Measurements from ENCODE around the gene HIF1A. TPM values are rescaled to one million over a fixed set of nuclear protein-coding genes. Genes with fewer than 3 reads are reported as not detected.
"Not testable (repeated sequence)": the region's sequence is repeated elsewhere in the genome, so short reads cannot be mapped to it uniquely, and the experiment has no call there.

HIF1A gene
- polyA plus RNA-seq, 3 donors: 162 to 190 (median 169) TPM

DNA sequence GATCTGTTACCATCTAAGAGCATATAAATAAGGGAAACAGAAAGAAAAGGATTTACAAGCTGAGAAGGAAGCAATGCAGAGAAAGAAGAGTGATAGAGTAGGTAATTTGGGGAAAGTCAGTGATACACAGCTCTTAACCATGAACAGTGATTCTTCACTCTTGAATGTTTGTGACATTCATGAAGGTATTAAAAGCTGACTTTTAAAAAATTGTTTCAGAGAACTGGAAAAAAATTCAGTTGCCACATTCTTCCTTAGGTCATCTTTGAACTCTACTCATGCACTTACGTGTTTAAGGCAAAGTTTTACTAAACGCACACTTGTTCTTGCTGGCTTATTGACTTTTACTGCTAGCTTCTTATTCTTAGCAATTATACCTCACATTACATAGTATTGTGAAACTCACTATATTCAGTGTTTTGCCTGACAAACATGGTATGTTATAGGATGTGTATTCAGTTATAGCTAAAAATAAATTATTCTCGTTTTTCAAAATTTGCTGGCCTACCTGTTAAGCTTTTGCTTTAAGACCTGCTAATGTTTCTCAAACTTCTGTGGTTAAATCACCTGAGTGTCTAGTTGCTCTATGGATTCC lies 10.9 kb downstream of the HIF1A start:
- DNase-seq (ENCODE audit: low read depth in 3 of 3, low spot score in 2 of 3): no peak

DNA sequence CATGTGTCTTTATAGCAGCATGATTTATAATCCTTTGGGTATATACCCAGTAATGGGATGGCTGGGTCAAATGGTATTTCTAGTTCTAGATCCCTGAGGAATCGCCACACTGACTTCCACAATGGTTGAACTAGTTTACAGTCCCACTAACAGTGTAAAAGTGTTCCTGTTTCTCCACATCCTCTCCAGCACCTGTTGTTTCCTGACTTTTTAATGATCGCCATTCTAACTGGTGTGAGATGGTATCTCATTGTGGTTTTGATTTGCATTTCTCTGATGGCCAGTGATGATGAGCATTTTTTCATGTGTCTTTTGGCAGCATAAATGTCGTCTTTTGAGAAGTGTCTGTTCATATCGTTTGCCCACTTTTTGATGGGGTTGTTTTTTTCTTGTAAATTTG lies 12.5 kb downstream of the HIF1A start:
- not testable (repeated sequence) for DNase-seq (ENCODE audit: low read depth in 3 of 3, low spot score in 2 of 3)

DNA sequence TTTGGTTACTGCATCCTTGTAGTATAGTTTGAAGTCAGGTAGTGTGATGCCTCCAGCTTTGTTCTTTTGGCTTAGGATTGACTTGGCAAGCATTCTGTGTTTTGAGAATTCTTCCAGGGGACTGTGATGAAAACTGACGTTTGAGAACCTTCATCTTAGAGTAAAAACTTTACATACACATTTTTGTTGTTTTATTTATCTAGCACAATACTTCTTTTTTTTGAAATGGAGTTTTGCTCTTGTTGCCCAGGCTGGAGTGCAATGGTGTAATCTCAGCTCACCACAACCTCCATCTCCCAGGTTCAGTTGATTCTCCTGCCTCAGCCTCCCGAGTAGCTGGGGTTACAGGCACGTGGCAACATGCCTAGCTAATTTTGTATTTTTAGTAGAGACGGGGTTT lies 13.4 kb downstream of the HIF1A start:
- DNase-seq (ENCODE audit: low read depth in 3 of 3, low spot score in 2 of 3): not testable (repeated sequence)

DNA sequence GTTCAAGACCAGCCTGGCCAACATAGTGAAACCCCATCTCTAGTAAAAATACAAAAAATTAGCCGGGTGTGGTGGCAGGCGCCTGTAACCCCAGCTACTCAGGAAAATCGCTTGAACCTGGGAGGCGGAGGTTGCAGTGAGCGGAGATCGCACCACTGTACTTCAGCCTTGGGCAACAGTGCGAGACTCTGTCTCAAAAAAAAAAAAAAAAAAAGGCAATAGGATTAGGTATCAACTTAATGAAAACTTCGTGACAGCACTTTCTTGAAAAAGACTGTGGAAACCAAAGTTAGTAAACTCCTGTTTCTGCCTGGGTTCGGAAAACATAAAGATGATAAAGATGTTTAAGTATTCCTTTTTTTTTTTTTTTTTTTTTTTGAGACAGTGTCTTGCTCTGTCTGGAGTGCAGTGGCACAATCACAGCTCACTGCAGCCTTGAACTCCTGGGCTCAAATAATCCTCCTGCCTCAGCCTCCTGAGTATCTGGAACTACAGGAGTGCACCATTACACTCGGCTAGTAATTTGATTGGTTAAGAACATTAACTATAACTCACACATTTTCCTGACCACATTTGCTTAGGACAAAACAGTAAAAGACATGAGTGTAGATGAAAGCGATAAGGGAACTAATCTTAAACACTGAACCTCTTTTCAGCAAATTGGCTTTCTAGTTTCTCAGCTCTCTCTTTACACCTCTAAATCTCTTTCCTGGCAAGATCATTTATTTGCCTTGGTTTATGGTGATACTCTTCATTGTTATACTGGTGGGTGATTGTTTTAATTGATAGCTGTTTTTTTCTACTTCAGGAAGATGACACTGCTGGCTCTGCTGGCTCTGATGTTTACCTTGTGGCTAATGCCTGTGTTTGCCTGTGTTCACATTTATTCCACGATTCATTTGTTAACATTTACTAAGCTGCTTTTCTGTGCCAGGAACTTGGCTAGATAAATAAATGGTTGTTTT lies 15.8 kb downstream of the HIF1A start:
- DNase-seq (ENCODE audit: low read depth in 3 of 3, low spot score in 2 of 3): no peak

DNA sequence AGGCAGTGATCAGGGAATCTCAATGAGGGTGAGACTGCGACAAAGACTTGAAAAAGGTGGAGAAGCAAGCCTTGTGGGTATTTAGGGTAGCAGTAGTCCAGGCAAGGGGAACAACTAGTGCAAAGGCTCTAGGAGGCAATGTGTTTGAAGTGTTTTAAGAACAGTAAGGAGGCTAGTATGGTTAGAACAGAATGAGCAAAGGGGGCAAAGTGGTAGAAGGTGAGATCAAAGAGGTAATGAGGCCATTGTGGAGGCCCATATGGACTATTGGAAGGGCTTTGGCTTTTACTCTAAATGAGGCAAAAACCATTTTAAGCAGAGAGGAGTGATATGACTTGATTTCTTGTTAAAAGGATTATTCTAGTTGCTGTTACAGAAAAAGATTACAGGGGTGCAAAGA lies 16.8 kb downstream of the HIF1A start:
- DNase-seq (ENCODE audit: low read depth in 3 of 3, low spot score in 2 of 3): no peak

DNA sequence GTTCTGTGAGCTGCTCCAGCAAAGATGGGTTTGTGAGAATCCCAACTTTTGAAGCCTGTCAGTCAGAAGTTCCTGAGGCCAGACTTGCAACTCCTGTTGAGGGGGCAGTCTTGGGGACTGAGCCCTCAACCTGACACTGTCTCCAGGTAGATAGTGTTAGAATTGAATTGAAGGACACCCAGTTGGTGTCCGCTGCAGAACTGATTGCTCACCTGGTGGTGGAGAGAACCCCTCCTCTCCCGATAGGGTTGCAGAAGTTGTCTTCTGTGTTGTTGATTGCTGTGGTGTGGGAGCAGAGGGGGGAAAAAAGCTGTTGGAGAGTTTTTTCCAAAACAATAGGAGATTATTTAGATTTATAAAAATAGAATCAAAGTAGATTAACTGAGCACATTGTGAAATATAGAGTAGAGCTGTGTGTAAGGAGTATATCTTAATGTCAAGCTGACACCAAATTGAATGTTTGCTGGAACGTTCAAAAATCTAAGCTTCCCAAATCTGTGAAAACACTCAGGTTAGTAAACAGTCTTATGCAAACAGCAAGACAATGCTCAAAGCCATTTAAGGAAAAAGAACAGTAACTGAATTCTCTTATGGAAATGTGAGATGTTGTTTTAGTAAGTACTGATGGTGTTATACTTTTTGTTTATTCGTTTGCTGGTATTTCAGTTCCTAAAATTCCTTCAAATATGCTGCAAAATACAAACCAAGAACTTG lies 18.6 kb downstream of the HIF1A start:
- no peak for DNase-seq (ENCODE audit: low read depth in 3 of 3, low spot score in 2 of 3)

DNA sequence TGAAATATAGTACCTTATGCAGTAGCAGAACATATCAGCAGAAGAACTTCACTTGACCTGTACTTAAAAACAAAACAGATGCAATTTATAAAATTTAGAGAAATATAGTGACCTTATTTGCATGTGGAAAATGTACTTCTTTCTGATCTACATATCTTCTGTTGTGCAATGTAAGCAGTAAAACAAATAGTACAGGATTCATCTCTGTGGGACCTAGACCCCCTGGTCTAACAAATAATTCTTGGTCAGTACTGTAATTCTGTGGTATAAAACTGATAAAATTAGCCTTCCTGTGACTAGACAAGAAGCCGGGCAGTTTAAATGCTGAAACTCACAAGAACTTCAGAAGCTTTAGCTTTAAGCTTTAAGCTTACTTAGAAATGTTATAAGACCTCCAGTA lies 21.6 kb downstream of the HIF1A start:
- no peak for DNase-seq (ENCODE audit: low read depth in 3 of 3, low spot score in 2 of 3)

DNA sequence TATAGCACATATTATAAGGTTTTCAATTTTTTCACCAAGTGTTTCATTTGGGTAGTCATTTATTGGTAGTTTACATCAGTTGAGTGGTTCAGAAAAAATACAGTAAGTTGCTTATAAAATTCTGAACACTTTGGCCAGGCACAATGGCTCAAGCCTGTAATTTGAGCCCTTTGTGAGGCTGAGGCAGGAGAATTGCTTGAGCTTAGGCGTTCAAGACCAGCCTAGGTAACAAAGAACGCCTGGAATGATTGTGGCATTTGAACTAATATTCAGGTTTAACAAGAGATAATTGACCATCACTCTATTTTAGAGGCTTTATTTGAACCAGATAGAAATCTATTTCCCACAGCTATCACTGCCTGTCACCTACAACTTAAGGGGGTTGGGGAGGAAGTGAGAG lies 22.7 kb downstream of the HIF1A start:
- DNase-seq (ENCODE audit: low read depth in 3 of 3, low spot score in 2 of 3): no peak

DNA sequence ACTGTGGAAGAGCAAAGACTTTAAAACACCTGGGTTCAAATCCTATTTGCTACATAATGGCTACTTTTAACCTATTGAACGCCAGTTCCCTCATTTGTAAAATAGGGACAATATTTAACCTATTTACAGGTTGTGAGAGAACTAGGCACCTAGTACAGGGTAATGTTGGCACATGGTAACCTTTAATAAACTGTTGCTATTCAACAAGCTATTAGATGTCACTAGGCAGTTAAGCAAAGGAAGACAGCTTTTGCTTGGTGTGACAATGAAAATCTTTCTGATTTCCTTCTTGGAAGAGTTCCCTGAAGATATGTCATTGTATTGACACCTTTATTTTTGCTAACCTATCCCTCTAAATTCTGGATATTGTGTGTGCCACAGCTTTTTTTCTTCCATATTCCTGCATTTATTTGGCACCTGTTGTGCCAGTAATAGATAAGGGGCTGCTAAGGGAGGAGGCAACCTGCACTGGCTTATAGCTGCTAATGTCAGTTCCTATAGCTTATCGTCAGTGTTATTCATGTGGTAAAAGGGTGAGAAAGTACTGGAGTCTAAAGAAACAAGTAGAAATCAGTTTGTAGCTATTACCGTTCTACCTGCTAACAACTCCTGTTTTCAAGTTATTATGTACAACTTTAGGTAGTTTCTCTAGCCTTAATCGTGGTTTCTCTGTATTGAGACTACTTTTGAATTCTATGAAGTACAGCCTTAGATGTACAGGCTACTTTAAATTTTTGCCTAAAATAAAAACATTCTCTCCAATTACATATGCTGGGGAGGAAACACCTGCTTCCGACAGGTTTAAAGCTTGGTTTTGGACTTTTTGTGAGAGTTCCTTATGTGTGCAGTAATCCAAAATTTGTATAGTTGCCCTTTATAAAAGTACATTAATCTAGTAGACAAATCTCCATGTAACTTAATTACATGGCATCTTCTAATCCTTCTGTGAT lies 24.3 kb downstream of the HIF1A start:
- DNase-seq (ENCODE audit: low read depth in 3 of 3, low spot score in 2 of 3): no peak

DNA sequence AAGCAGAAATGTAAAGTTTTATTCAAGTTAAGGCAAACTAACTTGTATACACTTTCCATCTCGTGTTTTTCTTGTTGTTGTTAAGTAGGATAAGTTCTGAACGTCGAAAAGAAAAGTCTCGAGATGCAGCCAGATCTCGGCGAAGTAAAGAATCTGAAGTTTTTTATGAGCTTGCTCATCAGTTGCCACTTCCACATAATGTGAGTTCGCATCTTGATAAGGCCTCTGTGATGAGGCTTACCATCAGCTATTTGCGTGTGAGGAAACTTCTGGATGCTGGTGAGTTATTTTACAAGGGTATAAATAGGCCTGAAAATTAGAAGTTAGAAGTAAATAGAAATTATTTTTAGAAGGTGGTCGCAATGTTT lies 25.0 kb downstream of the HIF1A start:
- no peak for DNase-seq (ENCODE audit: low read depth in 3 of 3, low spot score in 2 of 3)

DNA sequence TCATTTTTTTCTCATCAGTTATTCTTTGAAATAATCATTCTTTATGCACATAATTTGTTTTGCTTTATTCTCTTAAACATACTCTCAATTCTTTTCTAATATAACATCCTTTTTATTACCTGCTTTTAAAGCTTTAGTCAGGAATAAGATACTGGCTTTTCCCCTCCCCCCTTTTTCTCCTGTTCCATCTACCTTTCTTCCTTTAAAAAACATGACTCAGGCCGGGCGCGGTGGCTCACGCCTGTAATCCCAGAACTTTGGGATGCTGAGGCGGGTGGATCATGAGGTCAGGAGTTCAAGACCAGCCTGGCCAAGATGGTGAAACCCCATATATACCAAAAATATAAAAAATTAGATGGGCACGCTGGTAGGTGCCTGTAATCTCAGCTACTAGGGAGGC lies 25.4 kb downstream of the HIF1A start:
- no peak for DNase-seq (ENCODE audit: low read depth in 3 of 3, low spot score in 2 of 3)

DNA sequence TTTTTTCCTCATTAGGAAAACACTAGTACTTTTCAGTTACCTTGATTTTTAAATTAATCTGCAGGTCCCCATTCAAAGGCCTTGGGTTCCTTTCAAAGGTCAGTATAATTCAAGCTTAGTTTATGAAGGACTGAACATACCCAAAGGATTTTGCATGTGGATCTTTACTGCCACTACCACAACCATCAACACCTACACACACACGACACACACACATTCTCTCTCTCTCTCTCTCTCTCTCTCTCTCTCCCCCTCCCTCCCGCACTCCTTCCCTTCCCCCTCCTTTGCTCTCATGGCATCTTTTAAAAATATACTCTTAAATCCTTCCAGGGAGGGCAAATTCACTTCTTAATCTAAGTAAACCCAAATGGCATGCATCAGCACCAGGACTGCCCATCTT lies 28.8 kb downstream of the HIF1A start:
- DNase-seq (ENCODE audit: low read depth in 3 of 3, low spot score in 2 of 3): no peak

DNA sequence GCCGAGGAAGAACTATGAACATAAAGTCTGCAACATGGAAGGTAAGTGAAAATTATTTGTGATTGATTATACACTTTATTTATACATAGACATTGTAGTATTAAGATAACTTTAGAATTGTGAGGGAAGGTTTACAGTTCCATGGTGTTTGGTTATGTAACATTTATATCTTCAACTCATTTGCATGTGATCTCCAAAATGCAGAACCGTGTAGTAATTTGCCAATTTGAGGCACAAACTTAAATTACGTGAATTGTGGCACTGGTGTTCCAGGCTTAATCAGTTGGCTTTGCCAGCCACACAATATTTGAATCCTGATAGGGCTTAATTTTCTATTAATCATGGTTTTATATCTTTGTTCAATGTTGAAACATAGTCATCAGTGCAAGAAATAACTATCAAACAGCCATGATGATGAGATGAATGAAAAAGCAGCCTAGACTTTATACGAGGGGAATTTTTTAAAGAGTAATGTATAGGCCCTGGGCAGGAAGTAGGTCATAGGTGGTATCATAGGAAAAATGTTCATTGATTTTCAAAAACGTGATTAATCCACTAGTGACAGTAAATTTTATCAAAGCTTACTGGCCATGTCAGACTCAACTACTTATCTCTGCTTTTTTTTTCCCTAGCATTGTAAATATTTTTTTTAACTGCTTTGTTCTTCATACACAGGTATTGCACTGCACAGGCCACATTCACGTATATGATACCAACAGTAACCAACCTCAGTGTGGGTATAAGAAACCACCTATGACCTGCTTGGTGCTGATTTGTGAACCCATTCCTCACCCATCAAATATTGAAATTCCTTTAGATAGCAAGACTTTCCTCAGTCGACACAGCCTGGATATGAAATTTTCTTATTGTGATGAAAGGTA lies 31.7 kb downstream of the HIF1A start:
- DNase-seq (ENCODE audit: low read depth in 3 of 3, low spot score in 2 of 3): no peak

DNA sequence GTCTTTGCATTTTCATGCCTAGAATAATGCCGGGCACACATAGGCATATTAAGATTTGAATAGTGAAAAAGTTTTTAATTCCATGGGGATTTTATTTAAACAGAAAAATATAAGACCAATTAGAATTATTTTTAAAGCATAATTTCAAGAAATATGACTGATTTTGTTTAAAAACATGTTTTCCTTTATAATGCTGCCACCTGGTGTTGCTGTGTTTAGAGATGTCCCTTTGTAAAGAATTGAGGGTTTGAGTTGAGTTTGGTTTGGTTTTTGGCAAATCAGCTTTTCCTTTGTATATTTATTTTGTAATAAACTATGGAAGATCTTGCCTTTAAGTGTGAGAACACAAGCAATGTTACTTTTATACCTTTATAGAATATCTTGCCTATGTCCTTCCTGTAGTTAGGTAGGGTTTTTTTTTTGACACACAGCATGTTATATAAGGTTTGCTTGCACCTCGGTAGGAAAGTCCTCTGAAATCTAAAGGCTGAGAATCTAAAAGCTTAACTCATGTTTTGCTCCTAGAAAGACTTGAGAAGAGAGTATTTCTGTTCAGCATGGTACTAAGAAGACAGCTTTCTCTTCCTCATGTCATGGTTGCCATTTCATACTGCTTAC lies 35.6 kb downstream of the HIF1A start:
- no peak for DNase-seq (ENCODE audit: low read depth in 3 of 3, low spot score in 2 of 3)

DNA sequence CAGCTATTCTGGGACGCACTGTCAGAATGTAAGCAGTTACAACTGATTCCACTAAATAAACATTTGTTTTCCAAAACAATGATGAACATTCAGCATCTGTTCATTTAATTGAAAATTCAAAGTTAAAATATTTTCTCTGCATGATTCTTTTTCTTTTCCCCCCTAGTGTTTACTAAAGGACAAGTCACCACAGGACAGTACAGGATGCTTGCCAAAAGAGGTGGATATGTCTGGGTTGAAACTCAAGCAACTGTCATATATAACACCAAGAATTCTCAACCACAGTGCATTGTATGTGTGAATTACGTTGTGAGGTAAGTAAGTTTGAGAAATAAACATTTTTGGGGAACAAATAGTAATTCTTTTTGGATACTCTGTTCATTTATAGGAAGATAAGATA lies 38.7 kb downstream of the HIF1A start:
- no peak for DNase-seq (ENCODE audit: low read depth in 3 of 3, low spot score in 2 of 3)

DNA sequence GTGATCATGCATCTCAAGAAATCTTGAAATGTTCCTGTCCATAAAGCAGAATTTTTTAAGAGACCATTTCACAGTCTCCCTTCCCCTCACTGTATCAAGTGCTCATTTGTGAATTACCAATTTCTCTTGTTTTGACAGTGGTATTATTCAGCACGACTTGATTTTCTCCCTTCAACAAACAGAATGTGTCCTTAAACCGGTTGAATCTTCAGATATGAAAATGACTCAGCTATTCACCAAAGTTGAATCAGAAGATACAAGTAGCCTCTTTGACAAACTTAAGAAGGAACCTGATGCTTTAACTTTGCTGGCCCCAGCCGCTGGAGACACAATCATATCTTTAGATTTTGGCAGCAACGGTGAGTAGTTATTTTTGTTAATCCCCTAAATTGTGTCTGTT lies 41.4 kb downstream of the HIF1A start:
- DNase-seq (ENCODE audit: low read depth in 3 of 3, low spot score in 2 of 3): no peak

DNA sequence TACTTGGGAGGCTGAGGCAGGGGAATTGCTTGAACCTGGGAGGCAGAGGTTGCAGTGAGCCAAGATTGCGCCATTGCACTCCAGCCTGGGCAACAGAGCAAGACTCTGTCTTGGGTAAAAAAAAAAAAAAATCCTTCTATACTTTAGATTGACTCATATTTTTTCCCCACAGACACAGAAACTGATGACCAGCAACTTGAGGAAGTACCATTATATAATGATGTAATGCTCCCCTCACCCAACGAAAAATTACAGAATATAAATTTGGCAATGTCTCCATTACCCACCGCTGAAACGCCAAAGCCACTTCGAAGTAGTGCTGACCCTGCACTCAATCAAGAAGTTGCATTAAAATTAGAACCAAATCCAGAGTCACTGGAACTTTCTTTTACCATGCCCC lies 42.6 kb downstream of the HIF1A start:
- no peak for DNase-seq (ENCODE audit: low read depth in 3 of 3, low spot score in 2 of 3)

DNA sequence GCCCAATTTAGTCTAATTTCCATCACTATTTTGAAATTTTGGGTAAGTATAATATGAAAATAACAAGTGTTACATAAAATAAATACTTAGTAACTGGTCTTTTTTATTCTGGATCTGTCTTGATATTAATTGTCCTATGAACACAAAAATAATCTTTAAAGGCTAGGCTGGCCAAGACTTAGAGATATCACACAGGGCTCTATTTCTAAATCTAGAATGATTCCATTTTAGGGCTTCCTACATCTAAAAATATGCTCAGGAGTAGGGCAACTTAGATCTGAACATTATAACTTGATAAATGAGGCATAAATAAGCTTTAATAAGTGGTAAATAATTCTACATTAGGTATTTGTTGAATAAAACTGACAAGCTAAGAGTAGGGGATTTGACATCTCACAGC lies 43.8 kb downstream of the HIF1A start:
- no peak for DNase-seq (ENCODE audit: low read depth in 3 of 3, low spot score in 2 of 3)

DNA sequence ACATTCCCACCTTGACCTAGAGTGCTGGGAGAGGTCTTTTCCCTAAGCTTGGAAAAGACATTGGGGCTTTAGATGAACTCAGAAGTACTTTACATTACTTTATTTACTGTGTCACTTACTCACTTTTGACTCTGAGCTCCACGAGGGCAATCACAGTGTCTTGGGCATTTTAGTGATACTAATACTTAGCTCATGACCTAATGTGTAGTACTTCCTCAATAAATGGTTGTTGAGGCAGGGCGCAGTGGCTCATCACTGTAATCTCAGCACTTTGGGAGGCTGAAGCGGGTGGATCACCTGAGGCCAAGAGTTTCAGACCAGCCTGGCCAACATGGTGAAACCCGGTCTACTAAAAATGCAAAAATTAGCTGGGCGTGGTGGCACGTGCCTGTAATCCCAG lies 47.1 kb downstream of the HIF1A start:
- DNase-seq (ENCODE audit: low read depth in 3 of 3, low spot score in 2 of 3): no peak
